K562 (cell line): ENCODE measurements around the gene TGM1. TPM values are rescaled to one million over a fixed set of nuclear protein-coding genes. Genes with fewer than 3 reads are reported as not detected.

Experiments
- BCL6 ChIP-seq: fragments of 250-450 bp; sonication (Bioruptor Pico); IDR thresholded peaks from 2 replicates; pipeline ENCODE4 v1.4.0; 2020
- CCNT2 ChIP-seq: IDR thresholded peaks from 2 replicates; pipeline ENCODE4 v1.6.1; 2011; ENCODE audit warnings: borderline replicate concordance, low read depth, mild to moderate bottlenecking, moderate library complexity, mixed read lengths, low read length; ENCODE audit not compliant: insufficient read length; ENCODE audit errors: extremely low read depth
- ESRRA ChIP-seq: fragments of 450-650 bp; IDR thresholded peaks from 2 replicates; pipeline ENCODE4 v1.6.1; 2014; ENCODE audit warnings: low read depth, mild to moderate bottlenecking, moderate library complexity, borderline replicate concordance
- ETS1 ChIP-seq: conservative IDR thresholded peaks from 2 replicates; pipeline ENCODE4 v1.6.1; 2011; ENCODE audit warnings: low read depth, mild to moderate bottlenecking, low read length; ENCODE audit not compliant: control insufficient read depth
- GATAD2B ChIP-seq: fragments of 450-650 bp; IDR thresholded peaks from 2 replicates; pipeline ENCODE4 v1.6.1; 2017; ENCODE audit warnings: mild to moderate bottlenecking, borderline replicate concordance
- HMBOX1 ChIP-seq: sonication (generic); IDR thresholded peaks from 2 replicates; pipeline ENCODE4 v1.6.1; 2016
- KDM1A ChIP-seq, 2 experiments: fragments of 450-650 bp; IDR thresholded peaks; 2 replicates each; pipeline ENCODE4 v1.6.1; 2016; ENCODE audit warnings: mild to moderate bottlenecking in 2 of 2
- LEF1 ChIP-seq: fragments of 450-650 bp; IDR thresholded peaks from 2 replicates; pipeline ENCODE4 v1.6.1; 2016; ENCODE audit warnings: mild to moderate bottlenecking
- MIER1 ChIP-seq: fragments of 450-650 bp; IDR thresholded peaks from 2 replicates; pipeline ENCODE4 v1.6.1; 2016; ENCODE audit warnings: antibody characterized with exemption, mild to moderate bottlenecking, low read depth
- MITF ChIP-seq: IDR thresholded peaks from 2 replicates; pipeline ENCODE4 v1.6.1; 2014; ENCODE audit warnings: antibody characterized with exemption
- NBN ChIP-seq: fragments of 450-650 bp; IDR thresholded peaks from 2 replicates; pipeline ENCODE4 v1.6.1; 2016; ENCODE audit warnings: low read depth, mild to moderate bottlenecking
- NRF1 ChIP-seq, 2 experiments: fragments of 450-650 bp; IDR thresholded peaks in 1 of 2; conservative IDR thresholded peaks in 1 of 2; 2 replicates each; pipeline ENCODE4 v1.6.1; 2014; ENCODE audit warnings: mild to moderate bottlenecking in 2 of 2
- PHF21A ChIP-seq: fragments of 450-650 bp; IDR thresholded peaks from 2 replicates; pipeline ENCODE4 v1.6.1; 2017; ENCODE audit warnings: low read depth, borderline replicate concordance
- POLR3A ChIP-seq: IDR thresholded peaks from 2 replicates; pipeline ENCODE4 v1.6.1; 2011; ENCODE audit warnings: borderline replicate concordance, mild to moderate bottlenecking, moderate library complexity; ENCODE audit not compliant: insufficient read length, insufficient read depth; ENCODE audit errors: extremely low read depth
- PTTG1 ChIP-seq: fragments of 450-650 bp; IDR thresholded peaks from 2 replicates; pipeline ENCODE4 v1.6.1; 2016; ENCODE audit warnings: low read depth, mild to moderate bottlenecking, missing genetic modification characterization, missing compliant biosample characterization
- RNF2 ChIP-seq: sonication (generic); IDR thresholded peaks from 2 replicates; pipeline ENCODE4 v1.6.1; 2016
- SOX6 ChIP-seq: fragments of 450-650 bp; IDR thresholded peaks from 2 replicates; pipeline ENCODE4 v1.6.1; 2014; ENCODE audit warnings: mild to moderate bottlenecking
- TEAD1 ChIP-seq, 2 experiments: fragments of 450-650 bp in 1 of 2; sonication (generic) in 1 of 2; formaldehyde crosslinking; IDR thresholded peaks; 2 replicates each; pipeline versions ENCODE4 v1.4.0 to v1.8.0; 2020 to 2022; ENCODE audit warnings: mild to moderate bottlenecking in 2 of 2, missing genetic modification reagents in 1 of 2
- ZBTB17 ChIP-seq: fragments of 450-650 bp; formaldehyde crosslinking; IDR thresholded peaks from 2 replicates; pipeline ENCODE4 v1.4.0; 2020; ENCODE audit warnings: mild to moderate bottlenecking
- ZMIZ1 ChIP-seq, 2 experiments: fragments of 150-350 bp in 1 of 2; IDR thresholded peaks; 2 replicates each; pipeline ENCODE4 v1.6.1; 2012 to 2016; ENCODE audit warnings: low read depth in 2 of 2, low read length in 2 of 2, mild to moderate bottlenecking in 1 of 2, moderate library complexity in 1 of 2
- ZNF589 ChIP-seq: fragments of 200-800 bp; sonication (Bioruptor generic); IDR thresholded peaks from 2 replicates; pipeline ENCODE4 v1.6.1; 2016; ENCODE audit warnings: low read depth, missing genetic modification characterization, missing compliant biosample characterization
- polyA plus RNA-seq, 8 experiments: library from polyadenylated mRNA; depleted of rRNA in 4 of 8; stranded (reverse) in 5 of 8; unstranded in 3 of 8; fragments of >200 nt; fragmentation: Nextera tagmentation in 2 of 8; fragmentation: Illumina TruSeq in 1 of 8; extraction: Ambion mirVana in 2 of 8; extraction: Trizol in 1 of 8; gene quantifications; 2 replicates each; pipeline versions ENCODE4 v1.2.1 to v1.2.3, GENCODE V29; 2011 to 2014; ENCODE audit warnings: inconsistent platforms in 1 of 8, missing spikeins in 1 of 8
- total RNA-seq, 7 experiments: library from RNA; depleted of rRNA in 6 of 7; stranded (reverse); fragments of >200 nt in 6 of 7; fragmentation: Illumina TruSeq in 2 of 7; extraction: Trizol in 2 of 7; gene quantifications; 2 replicates each; pipeline versions ENCODE4 v1.2.1 to v1.2.3, GENCODE V29; 2011 to 2021; ENCODE audit warnings: low replicate concordance in 1 of 7

Gene TGM1
- total and polyA plus RNA-seq, 9 of the 15 experiments (the other 6 are each of a cell fraction or from before 2014, with no cell fraction given): 0.13 to 4.4 (median 0.88) TPM

GRCh38 chr14:24255931-24256711, 6.9 kb downstream of the TGM1 start (continued):
- peak in 1 of 2 experiments; percentile 40; a peak in 1 of 4 replicates for TF ChIP-seq TEAD1 (CRISPR knock-in tag; IDR thresholded peaks at IDR 0.05)
- TF ChIP-seq ZMIZ1 (IDR thresholded peaks at IDR 0.05; ENCODE audit: low read depth in 2 of 2, low read length in 2 of 2): peak in 1 of 2 experiments; percentile 67; a peak in 1 of 4 replicates
- TF ChIP-seq SOX6: peak; percentile 63; the same call in 1 of the 2 replicates
- no peak for TF ChIP-seq POLR3A
- no peak for TF ChIP-seq CCNT2
- peak; percentile 37; the same call in 1 of the 2 replicates for TF ChIP-seq HMBOX1
- TF ChIP-seq PHF21A: 0 out of 2 replicates have a peak, but pooled peaks have one; percentile 14
- TF ChIP-seq ETS1: peak; percentile 89
- TF ChIP-seq PTTG1 (tag): no peak
- TF ChIP-seq NRF1 (conservative IDR thresholded peaks at IDR 0.05 in 1 of 2, IDR thresholded peaks at IDR 0.05 in 1 of 2): 0 out of 4 replicates have a peak, but pooled peaks of 1 of the 2 experiments have one; percentile 14
- TF ChIP-seq ESRRA: 0 out of 2 replicates have a peak, but pooled peaks have one; percentile 38
- TF ChIP-seq NBN: 0 out of 2 replicates have a peak, but pooled peaks have one; percentile 41
- no peak for TF ChIP-seq MIER1
- no peak for TF ChIP-seq BCL6 (CRISPR knock-in tag)
- 0 out of 2 replicates have a peak, but pooled peaks have one; percentile 40 for TF ChIP-seq ZNF589 (CRISPR knock-in tag)
- peak; percentile 84 to 86 for TF ChIP-seq KDM1A (IDR thresholded peaks at IDR 0.05)
- TF ChIP-seq MITF: no peak
- TF ChIP-seq GATAD2B: no peak
- TF ChIP-seq ZBTB17 (CRISPR knock-in tag): peak; percentile 61; the same call in 1 of the 2 replicates
- TF ChIP-seq LEF1: peak; percentile 73; the same call in 1 of the 2 replicates
- TF ChIP-seq RNF2: peak; percentile 75
